ENCODE data around the gene BICDL1.

GRCh38 chr12:120103044-120103338, 114.0 kb downstream of the BICDL1 start:
- no peak for TF ChIP-seq ETV6 (conservative IDR thresholded peaks at IDR 0.05 in 1 of 2, IDR thresholded peaks at IDR 0.05 in 1 of 2; ENCODE audit: borderline replicate concordance in 1 of 2, low read depth in 1 of 2)
- no peak for TF ChIP-seq IKZF1 (conservative IDR thresholded peaks at IDR 0.05)
- no peak for TF ChIP-seq REST (IDR thresholded peaks at IDR 0.05; ENCODE audit: low read depth, low read length)
